ENCODE results near the gene MSRB3.
A peak's percentile ranks its signal among the peaks of the same experiment; 100 is the strongest.

MSRB3 gene

DNA sequence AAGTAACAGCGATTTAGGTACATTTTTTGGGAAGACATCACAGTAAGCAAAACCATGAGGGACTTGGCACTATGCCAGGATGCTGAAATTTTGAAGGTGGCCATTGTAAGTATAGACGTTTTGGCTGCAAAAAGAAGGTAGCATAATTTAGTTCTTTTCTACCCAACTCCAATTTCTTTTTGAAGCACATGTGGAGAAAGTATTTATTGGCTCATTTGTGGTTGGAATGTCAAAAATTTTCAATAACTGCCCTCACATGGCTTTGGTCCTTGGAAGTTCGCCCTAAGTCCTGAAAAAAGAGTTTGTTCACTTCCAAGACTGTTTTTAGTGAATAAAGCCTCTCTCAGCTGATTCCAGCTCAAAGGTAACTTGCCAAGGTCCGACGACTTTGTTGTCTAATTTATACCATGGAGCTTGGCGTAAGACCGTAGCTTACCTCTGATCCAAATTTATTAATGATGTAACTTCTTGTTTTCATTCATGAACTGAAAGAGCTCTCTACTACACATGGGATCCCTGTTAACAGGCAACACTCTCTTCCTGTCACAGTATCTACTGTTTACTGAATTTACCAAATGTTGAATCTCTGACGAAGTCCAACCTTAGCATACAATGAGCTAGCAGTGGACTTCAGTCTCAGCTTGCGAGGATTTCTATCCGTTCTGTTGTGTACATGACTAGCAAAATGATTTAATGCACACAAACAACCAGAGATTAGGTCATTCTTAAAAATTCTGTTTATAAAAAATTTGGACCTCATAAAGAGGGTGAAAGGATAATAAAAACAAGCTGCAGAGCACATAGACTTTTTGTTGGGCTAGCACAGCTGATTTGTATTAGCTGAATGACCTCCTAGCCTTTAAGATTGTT is 49.0 kb downstream of the MSRB3 start:
- peaks cover 38% of the 10 kb centered on the region for H3K4me1 ChIP-seq (ENCODE audit: control insufficient read depth, insufficient read depth, low read length)
- H3K27me3 ChIP-seq (replicated peaks; ENCODE audit: control insufficient read depth, insufficient read depth, low read length), result no peaks in the 10 kb centered on the region
- H3K36me3 ChIP-seq (ENCODE audit: control insufficient read depth, insufficient read depth, low read length, severe bottlenecking), result peaks cover 3% of the 10 kb centered on the region
- H3K9me3 ChIP-seq (ENCODE audit: control insufficient read depth, low read length), result no peaks in the 10 kb centered on the region
- peak overlapping the region; percentile 62 for H3K9ac ChIP-seq (ENCODE audit: low read length)
- DNase-seq (ENCODE audit: low read depth), result peak; percentile 87
- H3K4me3 ChIP-seq (ENCODE audit: low read length), result peak overlapping the region; percentile 72

DNA sequence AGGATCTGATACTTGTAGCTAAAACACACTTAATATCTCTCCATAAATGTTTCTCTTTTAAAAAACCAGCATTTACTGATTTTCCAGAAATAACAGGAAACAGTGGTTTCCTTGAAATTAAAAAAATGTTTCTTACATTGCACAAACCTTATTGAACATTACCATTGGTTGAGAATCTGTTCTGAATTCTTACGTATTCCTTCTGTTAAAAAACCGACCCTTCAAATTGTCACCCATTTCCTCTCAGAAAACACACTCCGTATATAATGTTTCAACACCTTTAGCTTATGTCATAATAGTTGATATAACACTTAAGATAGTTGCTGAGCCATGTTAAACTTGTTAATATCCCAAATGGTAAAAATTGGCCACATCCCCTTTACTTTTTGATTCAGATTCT is 51.2 kb downstream of the MSRB3 start:
- H3K4me3 ChIP-seq (ENCODE audit: low read length), result no peak overlapping the region
- H3K4me1 ChIP-seq (ENCODE audit: control insufficient read depth, insufficient read depth, low read length), result peaks cover 40% of the 10 kb centered on the region
- H3K36me3 ChIP-seq (ENCODE audit: control insufficient read depth, insufficient read depth, low read length, severe bottlenecking), result peaks cover 3% of the 10 kb centered on the region
- no peak overlapping the region for H3K9ac ChIP-seq (ENCODE audit: low read length)
- DNase-seq (ENCODE audit: low read depth), result no peak
- H3K9me3 ChIP-seq (ENCODE audit: control insufficient read depth, low read length), result no peaks in the 10 kb centered on the region
- no peaks in the 10 kb centered on the region for H3K27me3 ChIP-seq (replicated peaks; ENCODE audit: control insufficient read depth, insufficient read depth, low read length)

DNA sequence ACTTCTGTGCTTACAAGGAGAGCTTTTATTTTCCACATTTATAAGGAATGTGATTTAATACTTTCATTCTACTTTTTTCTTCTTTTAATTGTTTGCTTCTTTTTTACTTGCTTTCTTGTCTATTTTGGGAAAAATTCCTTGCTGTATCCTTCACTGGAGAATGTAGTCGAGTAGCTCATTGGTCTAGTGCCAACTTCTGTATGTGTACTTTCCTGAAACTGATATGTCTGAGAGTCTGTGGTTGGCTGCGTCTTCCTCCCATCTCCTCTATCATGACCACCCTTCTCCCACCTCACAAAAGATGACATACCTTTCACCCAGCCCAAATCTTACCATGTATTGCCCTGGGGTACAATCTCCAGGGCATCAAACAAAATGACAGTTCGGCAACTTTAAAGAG is 51.8 kb downstream of the MSRB3 start:
- Histone ChIP-seq H3K27me3 (replicated peaks; ENCODE audit: control insufficient read depth, insufficient read depth, low read length) (no peaks in the 10 kb centered on the region), H3K36me3 (ENCODE audit: control insufficient read depth, insufficient read depth, low read length, severe bottlenecking) (peaks cover 3% of the 10 kb centered on the region), H3K4me1 (ENCODE audit: control insufficient read depth, insufficient read depth, low read length) (peaks cover 46% of the 10 kb centered on the region), H3K9me3 (ENCODE audit: control insufficient read depth, low read length) (no peaks in the 10 kb centered on the region), H3K4me3 (ENCODE audit: low read length) (no peak overlapping the region), H3K9ac (ENCODE audit: low read length) (no peak overlapping the region)
- DNase-seq (ENCODE audit: low read depth), result peak; percentile 58

DNA sequence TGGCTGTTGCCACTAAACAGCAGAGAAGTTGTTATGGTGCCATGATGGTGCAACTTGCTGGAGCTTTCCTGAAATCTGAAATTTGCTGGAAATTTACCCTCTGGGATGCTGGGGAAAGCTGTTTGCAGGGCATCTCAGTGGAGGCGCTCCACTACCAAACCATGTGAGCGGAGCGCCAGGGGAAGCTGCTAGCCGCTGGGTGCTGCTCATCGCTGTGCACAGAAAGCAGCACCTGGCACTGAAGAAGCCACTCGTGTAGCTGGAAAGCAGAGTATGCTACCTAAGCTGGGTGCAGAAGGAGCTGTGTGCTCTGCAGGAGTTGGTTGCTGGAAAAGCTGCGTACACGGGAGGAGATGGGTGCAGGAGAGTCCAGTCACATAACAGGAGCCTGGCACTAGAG is 53.0 kb downstream of the MSRB3 start:
- Histone ChIP-seq H3K4me3 (ENCODE audit: low read length) (no peak overlapping the region), H3K36me3 (ENCODE audit: control insufficient read depth, insufficient read depth, low read length, severe bottlenecking) (no peaks in the 10 kb centered on the region), H3K9ac (ENCODE audit: low read length) (no peak overlapping the region), H3K27me3 (replicated peaks; ENCODE audit: control insufficient read depth, insufficient read depth, low read length) (no peaks in the 10 kb centered on the region), H3K4me1 (ENCODE audit: control insufficient read depth, insufficient read depth, low read length) (peaks cover 56% of the 10 kb centered on the region), H3K9me3 (ENCODE audit: control insufficient read depth, low read length) (no peaks in the 10 kb centered on the region)
- no peak for DNase-seq (ENCODE audit: low read depth)

GRCh38 chr12:65333649-65334048 is 55.2 kb downstream of the MSRB3 start:
- H3K4me3 ChIP-seq (ENCODE audit: low read length), result no peak overlapping the region
- no peaks in the 10 kb centered on the region for H3K9me3 ChIP-seq (ENCODE audit: control insufficient read depth, low read length)
- no peaks in the 10 kb centered on the region for H3K36me3 ChIP-seq (ENCODE audit: control insufficient read depth, insufficient read depth, low read length, severe bottlenecking)
- peaks cover 36% of the 10 kb centered on the region for H3K4me1 ChIP-seq (ENCODE audit: control insufficient read depth, insufficient read depth, low read length)
- DNase-seq (ENCODE audit: low read depth), result no peak
- no peak overlapping the region for H3K9ac ChIP-seq (ENCODE audit: low read length)
- H3K27me3 ChIP-seq (replicated peaks; ENCODE audit: control insufficient read depth, insufficient read depth, low read length), result no peaks in the 10 kb centered on the region

GRCh38 chr12:65334521-65334920 is 56.0 kb downstream of the MSRB3 start:
- Histone ChIP-seq H3K36me3 (ENCODE audit: control insufficient read depth, insufficient read depth, low read length, severe bottlenecking) (no peaks in the 10 kb centered on the region), H3K9ac (ENCODE audit: low read length) (no peak overlapping the region), H3K9me3 (ENCODE audit: control insufficient read depth, low read length) (no peaks in the 10 kb centered on the region), H3K27me3 (replicated peaks; ENCODE audit: control insufficient read depth, insufficient read depth, low read length) (no peaks in the 10 kb centered on the region), H3K4me3 (ENCODE audit: low read length) (peak overlapping the region; percentile 27), H3K4me1 (ENCODE audit: control insufficient read depth, insufficient read depth, low read length) (peaks cover 30% of the 10 kb centered on the region)
- peak; percentile 27 for DNase-seq (ENCODE audit: low read depth)

DNA sequence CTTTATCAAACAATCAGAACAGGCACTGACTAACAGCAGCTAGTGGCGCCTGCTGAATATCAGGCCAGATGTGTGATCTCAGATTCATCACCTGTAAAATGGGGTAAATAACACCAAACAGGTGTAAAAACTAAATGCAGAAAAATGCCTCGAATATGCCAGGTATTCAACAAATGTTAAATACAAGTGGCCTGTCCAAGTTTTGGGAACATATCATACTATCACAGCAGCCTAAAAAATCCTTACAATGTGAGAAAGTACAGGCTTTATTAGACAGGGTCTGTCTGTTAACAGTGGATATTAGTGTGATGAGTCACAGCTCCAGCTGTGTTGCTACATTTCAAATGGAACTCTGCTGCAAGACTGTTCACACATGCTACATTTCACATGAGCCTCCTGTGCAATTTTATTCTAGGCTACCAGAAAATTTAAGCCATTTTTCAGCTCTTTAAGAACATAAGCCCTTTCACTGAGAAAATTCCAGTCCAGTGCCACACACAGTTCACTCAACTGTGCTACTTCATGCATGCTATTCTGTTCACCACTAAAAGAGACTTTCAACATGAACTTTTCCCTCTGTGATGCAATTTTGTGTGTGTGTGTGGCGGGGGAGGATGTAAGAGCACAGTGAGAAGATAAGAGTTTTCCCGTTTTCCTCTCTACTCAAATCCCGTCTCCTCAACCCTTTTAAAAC is 56.7 kb downstream of the MSRB3 start:
- H3K4me3 ChIP-seq (ENCODE audit: low read length), result peak overlapping the region; percentile 60

GRCh38 chr12:65335981-65336380 is 57.5 kb downstream of the MSRB3 start:
- Histone ChIP-seq H3K9me3 (ENCODE audit: control insufficient read depth, low read length) (no peaks in the 10 kb centered on the region), H3K4me1 (ENCODE audit: control insufficient read depth, insufficient read depth, low read length) (peaks cover 30% of the 10 kb centered on the region), H3K27me3 (replicated peaks; ENCODE audit: control insufficient read depth, insufficient read depth, low read length) (no peaks in the 10 kb centered on the region), H3K9ac (ENCODE audit: low read length) (peak overlapping the region; percentile 73), H3K36me3 (ENCODE audit: control insufficient read depth, insufficient read depth, low read length, severe bottlenecking) (no peaks in the 10 kb centered on the region), H3K4me3 (ENCODE audit: low read length) (peak overlapping the region; percentile 60)
- DNase-seq (ENCODE audit: low read depth), result no peak

More for the DNA sequence above, 56.7 kb downstream of the MSRB3 start:
- Histone ChIP-seq H3K9ac (ENCODE audit: low read length) (peak overlapping the region; percentile 73), H3K36me3 (ENCODE audit: control insufficient read depth, insufficient read depth, low read length, severe bottlenecking) (no peaks in the 10 kb centered on the region), H3K4me1 (ENCODE audit: control insufficient read depth, insufficient read depth, low read length) (peaks cover 30% of the 10 kb centered on the region), H3K9me3 (ENCODE audit: control insufficient read depth, low read length) (no peaks in the 10 kb centered on the region), H3K27me3 (replicated peaks; ENCODE audit: control insufficient read depth, insufficient read depth, low read length) (no peaks in the 10 kb centered on the region)
- DNase-seq (ENCODE audit: low read depth), result peak; percentile 89

DNA sequence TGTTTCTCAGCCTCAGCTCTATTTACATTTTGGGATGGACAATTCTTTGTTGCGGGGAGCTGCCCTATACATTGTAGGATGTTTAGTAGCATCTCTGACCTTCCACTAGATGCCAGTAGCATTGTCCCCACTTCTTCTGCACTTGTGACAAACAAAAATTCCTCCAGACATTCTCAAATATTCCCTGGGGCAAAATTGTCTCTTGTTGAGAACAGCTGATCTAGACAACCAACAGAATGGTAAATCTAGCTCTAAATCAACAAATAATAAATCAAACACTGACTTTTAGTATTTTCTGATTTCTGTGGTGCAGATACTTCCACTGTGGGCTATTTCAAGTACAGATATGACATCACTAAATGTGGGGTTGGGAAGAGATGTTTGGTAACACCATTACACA is 60.7 kb downstream of the MSRB3 start:
- H3K27me3 ChIP-seq (replicated peaks; ENCODE audit: control insufficient read depth, insufficient read depth, low read length), result no peaks in the 10 kb centered on the region
- peaks cover 2% of the 10 kb centered on the region for H3K36me3 ChIP-seq (ENCODE audit: control insufficient read depth, insufficient read depth, low read length, severe bottlenecking)
- peaks cover 24% of the 10 kb centered on the region for H3K4me1 ChIP-seq (ENCODE audit: control insufficient read depth, insufficient read depth, low read length)
- H3K4me3 ChIP-seq (ENCODE audit: low read length), result no peak overlapping the region
- no peak for DNase-seq (ENCODE audit: low read depth)
- H3K9me3 ChIP-seq (ENCODE audit: control insufficient read depth, low read length), result no peaks in the 10 kb centered on the region
- no peak overlapping the region for H3K9ac ChIP-seq (ENCODE audit: low read length)

DNA sequence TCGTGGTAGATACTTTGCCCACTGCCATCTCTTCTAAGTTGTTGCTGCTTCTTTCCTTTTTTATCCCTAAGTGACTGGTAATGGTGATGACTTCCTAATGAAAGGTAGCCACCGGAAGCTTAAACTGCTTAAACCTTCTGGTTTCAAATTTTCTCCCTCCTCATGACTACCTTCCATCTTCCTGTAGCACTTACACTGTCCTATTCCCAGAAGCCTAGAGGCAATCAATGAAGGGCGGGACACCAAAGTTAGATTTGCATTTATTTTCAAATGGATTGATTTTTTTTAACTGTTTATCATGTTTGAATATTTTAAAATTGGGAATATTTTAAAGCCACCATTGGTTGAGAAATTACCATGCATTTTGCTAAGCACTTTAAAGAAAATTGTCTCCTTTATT is 64.7 kb downstream of the MSRB3 start:
- DNase-seq (ENCODE audit: low read depth), result no peak
- no peaks in the 10 kb centered on the region for H3K9me3 ChIP-seq (ENCODE audit: control insufficient read depth, low read length)
- H3K36me3 ChIP-seq (ENCODE audit: control insufficient read depth, insufficient read depth, low read length, severe bottlenecking), result peaks cover 5% of the 10 kb centered on the region
- no peaks in the 10 kb centered on the region for H3K4me1 ChIP-seq (ENCODE audit: control insufficient read depth, insufficient read depth, low read length)
- no peak overlapping the region for H3K4me3 ChIP-seq (ENCODE audit: low read length)
- H3K27me3 ChIP-seq (replicated peaks; ENCODE audit: control insufficient read depth, insufficient read depth, low read length), result no peaks in the 10 kb centered on the region
- no peak overlapping the region for H3K9ac ChIP-seq (ENCODE audit: low read length)

DNA sequence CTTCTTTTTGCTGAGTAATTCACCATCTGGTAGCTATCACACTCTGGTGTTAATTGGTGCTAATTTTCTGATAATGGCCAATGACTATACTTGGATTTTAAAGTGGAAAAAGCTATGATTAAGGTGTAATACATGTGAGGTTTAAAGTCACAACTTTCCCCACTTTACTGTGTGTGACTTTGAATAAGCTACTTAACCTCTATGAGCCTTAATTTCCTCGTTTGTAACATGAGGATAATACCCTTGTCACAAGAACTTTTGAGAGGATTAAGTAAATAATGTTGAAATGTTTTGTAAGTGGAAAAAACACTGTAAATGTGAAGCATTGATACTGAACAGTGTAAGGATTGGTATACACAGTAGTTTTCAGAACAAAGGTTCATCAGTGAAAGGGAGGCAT is 65.3 kb downstream of the MSRB3 start:
- no peak overlapping the region for H3K4me3 ChIP-seq (ENCODE audit: low read length)
- H3K9ac ChIP-seq (ENCODE audit: low read length), result no peak overlapping the region
- peaks cover 5% of the 10 kb centered on the region for H3K36me3 ChIP-seq (ENCODE audit: control insufficient read depth, insufficient read depth, low read length, severe bottlenecking)
- no peaks in the 10 kb centered on the region for H3K27me3 ChIP-seq (replicated peaks; ENCODE audit: control insufficient read depth, insufficient read depth, low read length)
- H3K4me1 ChIP-seq (ENCODE audit: control insufficient read depth, insufficient read depth, low read length), result no peaks in the 10 kb centered on the region
- no peak for DNase-seq (ENCODE audit: low read depth)
- no peaks in the 10 kb centered on the region for H3K9me3 ChIP-seq (ENCODE audit: control insufficient read depth, low read length)
